ENCODE measurements around the gene MT1M. TPM values are rescaled to one million over a fixed set of nuclear protein-coding genes. Genes with fewer than 3 reads are reported as not detected.

Gene MT1M
- total RNA-seq (2012; rRNA removed): not detected in 2 replicates
- 0.10 TPM in 1 of 2 replicates, not detected in the other for polyA plus RNA-seq (2012; rRNA removed)
- not detected in 2 replicates for polyA plus RNA-seq (2012; cell fraction: cytosol; rRNA removed)
- polyA plus RNA-seq (2012; cell fraction: nucleus; rRNA removed; ENCODE audit: low replicate concordance): not detected in 2 replicates
- not detected for Bru-seq, nascent RNA
- BruChase-seq, experiment 1, labeled RNA remaining after a 6-hour chase: not detected
- not detected for BruChase-seq, experiment 2, labeled RNA remaining after a 2-hour chase
- long read RNA-seq: 0 reads

- H3K9ac ChIP-seq (ENCODE audit: low read depth, low read length): no peak within 1 kb of the TSS
- intact Hi-C loops (cut with micrococcal nuclease) (no loop called here), dilution Hi-C loops (cut with HindIII; ENCODE audit: low sequenced_read_pairs, unreplicated experiment) (no loop called here), in situ Hi-C loops (cut with MboI; ENCODE audit: low sequenced_read_pairs) (no loop called here)
- H3K23ac ChIP-seq (ENCODE audit: low read depth, low read length): no peak within 1 kb of the TSS
- H3K4me3 ChIP-seq (ENCODE audit: insufficient read depth, low read depth, low read length): no peak within 1 kb of the TSS; the same call in 1 of the 2 replicates
- H2AK9ac ChIP-seq (replicated peaks; ENCODE audit: low read depth, low read length, poor library complexity): no peak within 1 kb of the TSS
- H4K91ac ChIP-seq (ENCODE audit: insufficient read depth, low read depth, low read length): no peak within 1 kb of the TSS
- no peaks in the 10 kb centered on the region for H3K36me3 ChIP-seq (ENCODE audit: control insufficient read depth, insufficient read depth, low read length)
- no peak within 1 kb of the TSS for H3K14ac ChIP-seq (replicated peaks; ENCODE audit: low read depth, low read length)
- ChIA-PET POLR2A (ENCODE audit: unreplicated experiment) (no interaction called here), CTCF (no interaction called here)
- no peaks in the 10 kb centered on the region for H4K20me1 ChIP-seq (ENCODE audit: insufficient read depth, low read length)
- H2BK15ac ChIP-seq (ENCODE audit: low read depth, low read length): no peak within 1 kb of the TSS
- peaks cover 60% of the 10 kb centered on the region for H3K27me3 ChIP-seq (ENCODE audit: control insufficient read depth, insufficient read depth, low read length)
- H4K5ac ChIP-seq (ENCODE audit: low read depth, low read length): no peak within 1 kb of the TSS
- H2BK20ac ChIP-seq (ENCODE audit: low read depth, low read length): no peak within 1 kb of the TSS
- H3K27ac ChIP-seq (ENCODE audit: insufficient read depth, low read length): no peak within 1 kb of the TSS
- H3K4me1 ChIP-seq (ENCODE audit: control insufficient read depth, insufficient read depth, low read length): no peaks in the 10 kb centered on the region; the same call in 1 of the 2 replicates
- H2AK5ac ChIP-seq (ENCODE audit: low read depth, low read length): no peak within 1 kb of the TSS
- BruUV-seq (replicated peaks): no TSS peak
- no peak within 1 kb of the TSS for H2BK120ac ChIP-seq (ENCODE audit: low read depth, low read length)
- 18% methylated on average over 26 of the region's 61 CpGs; no CpG with 5 or more reads in 1 of the 2 experiments for WGBS, 2 experiments (ENCODE audit: extremely low coverage in 2 of 2, insufficient read length in 1 of 2)
- peaks cover 2% of the 10 kb centered on the region; the same call in 1 of the 2 replicates for H3K9me3 ChIP-seq (ENCODE audit: control insufficient read depth, insufficient read depth, low read length)
- no peaks in the 10 kb centered on the region for H3K79me1 ChIP-seq (ENCODE audit: low read depth in 1 of 2, low read length in 2 of 2)
- ATAC-seq (ENCODE audit: low read depth) (peak; percentile 28; the same call in 1 of the 2 replicates), DNase-seq (no peak)
- H3K18ac ChIP-seq (ENCODE audit: low read depth, low read length): no peak within 1 kb of the TSS
- H2AFZ ChIP-seq (replicated peaks; ENCODE audit: low read length, poor library complexity): peak within 1 kb of the TSS; percentile 56
- H3K56ac ChIP-seq (ENCODE audit: extremely low read depth, insufficient read depth, low read length): no peak within 1 kb of the TSS
- H3K4me2 ChIP-seq (ENCODE audit: low read depth, low read length): no peak within 1 kb of the TSS
- no peak within 1 kb of the TSS for H4K8ac ChIP-seq (ENCODE audit: low read depth in 2 of 2, low read length in 2 of 2)
- H3K4ac ChIP-seq (ENCODE audit: low read depth, low read length): no peak within 1 kb of the TSS
- no peak within 1 kb of the TSS for H2BK5ac ChIP-seq (ENCODE audit: low read depth, low read length, poor library complexity, severe bottlenecking)
- H3K9me1 ChIP-seq (ENCODE audit: insufficient read depth, low read length): no peaks in the 10 kb centered on the region
- no peak for TF ChIP-seq CTCF (conservative IDR thresholded peaks at IDR 0.05; ENCODE audit: low read depth, low read length)
- no peak for TF ChIP-seq RAD21 (IDR thresholded peaks at IDR 0.05; ENCODE audit: low read length)
- no peak for TF ChIP-seq NFE2L2 (IDR thresholded peaks at IDR 0.05; ENCODE audit: low read depth, low read length)
- TF ChIP-seq SMC3 (IDR thresholded peaks at IDR 0.05; ENCODE audit: low read depth, low read length): no peak
- no peak for TF ChIP-seq RFX5 (IDR thresholded peaks at IDR 0.05; ENCODE audit: low read depth, low read length)
- TF ChIP-seq RCOR1 (IDR thresholded peaks at IDR 0.05; ENCODE audit: insufficient replicate concordance, low read length): no peak
- TF ChIP-seq POLR2A (IDR thresholded peaks at IDR 0.05; ENCODE audit: low read depth, low read length): no peak
- TF ChIP-seq BHLHE40 (IDR thresholded peaks at IDR 0.05; ENCODE audit: low read depth, low read length): no peak
- TF ChIP-seq MXI1 (IDR thresholded peaks at IDR 0.05; ENCODE audit: borderline replicate concordance, low read depth, low read length): no peak
- TF ChIP-seq FOS (IDR thresholded peaks at IDR 0.05; ENCODE audit: low read depth, low read length): no peak
- no peak for TF ChIP-seq CHD1 (IDR thresholded peaks at IDR 0.05; ENCODE audit: low read depth, low read length)
- TF ChIP-seq MAFK (IDR thresholded peaks at IDR 0.05; ENCODE audit: low read depth, low read length): no peak
- no peak for TF ChIP-seq MAZ (IDR thresholded peaks at IDR 0.05; ENCODE audit: borderline replicate concordance, low read depth, low read length)
- TF ChIP-seq CEBPB (IDR thresholded peaks at IDR 0.05; ENCODE audit: low read depth, low read length): no peak
- TF ChIP-seq ELK1 (IDR thresholded peaks at IDR 0.05; ENCODE audit: borderline replicate concordance, low read depth, low read length): no peak
These were observed at the start of gene MT1M for GRCh38 chr16:56632156-56632847. MT1M (plus strand) TSS chr16:56632659; CDS start chr16:56632732, 73 bp downstream.
